ENCODE results near the gene LITAFD. TPM values are rescaled to one million over a fixed set of nuclear protein-coding genes. Genes with fewer than 3 reads are reported as not detected.

The LITAFD gene
- total and polyA plus RNA-seq, 3 donors from 2014 or later = 2.2 to 10.5 (median 3.8) TPM

DNA sequence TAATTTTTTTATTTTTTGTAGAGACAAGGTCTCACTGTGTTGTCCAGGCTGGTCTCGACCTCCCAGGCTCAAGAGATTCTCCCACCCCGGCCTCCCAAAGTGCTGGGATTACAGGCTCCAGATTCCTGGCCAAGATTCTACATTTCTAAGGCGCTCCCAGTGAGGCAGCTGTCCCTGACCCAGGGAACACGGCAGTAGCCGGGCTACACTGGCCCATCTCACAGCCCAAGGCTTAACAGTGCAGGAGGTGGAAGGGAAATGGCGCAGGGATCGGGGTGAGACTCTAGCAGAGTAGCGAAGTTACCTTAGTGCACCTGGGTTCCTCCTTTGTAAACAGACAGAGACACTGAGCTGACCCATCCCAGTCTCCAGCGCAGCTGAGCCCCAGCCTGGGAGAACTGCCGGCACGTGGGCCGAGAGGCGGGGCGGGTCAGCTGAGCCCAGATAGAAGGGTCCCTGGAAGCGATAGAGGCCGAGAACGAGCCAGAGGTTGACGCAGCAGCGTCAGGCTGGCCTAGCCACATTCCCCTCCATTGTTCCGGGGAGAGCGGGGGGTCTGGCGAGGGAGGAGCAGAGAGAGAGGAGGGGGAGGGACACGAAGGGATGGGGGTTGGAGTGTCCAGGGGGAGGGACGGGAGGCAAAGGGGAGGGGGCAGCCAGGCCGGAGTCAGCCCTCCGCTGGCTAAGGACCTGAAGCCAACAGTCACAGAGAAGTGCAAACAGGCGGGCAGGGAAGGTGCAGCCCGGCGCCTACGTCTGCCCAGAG, 15.8 kb upstream of the LITAFD start:
- peak; percentile 84 for DNase-seq
- WGBS, 2 donors = 9% methylated on average over 25 to 29 of the region's 30 CpGs
- H3K27ac ChIP-seq = peak overlapping the region; percentile 47 to 81
- TF ChIP-seq, protein P1, sequence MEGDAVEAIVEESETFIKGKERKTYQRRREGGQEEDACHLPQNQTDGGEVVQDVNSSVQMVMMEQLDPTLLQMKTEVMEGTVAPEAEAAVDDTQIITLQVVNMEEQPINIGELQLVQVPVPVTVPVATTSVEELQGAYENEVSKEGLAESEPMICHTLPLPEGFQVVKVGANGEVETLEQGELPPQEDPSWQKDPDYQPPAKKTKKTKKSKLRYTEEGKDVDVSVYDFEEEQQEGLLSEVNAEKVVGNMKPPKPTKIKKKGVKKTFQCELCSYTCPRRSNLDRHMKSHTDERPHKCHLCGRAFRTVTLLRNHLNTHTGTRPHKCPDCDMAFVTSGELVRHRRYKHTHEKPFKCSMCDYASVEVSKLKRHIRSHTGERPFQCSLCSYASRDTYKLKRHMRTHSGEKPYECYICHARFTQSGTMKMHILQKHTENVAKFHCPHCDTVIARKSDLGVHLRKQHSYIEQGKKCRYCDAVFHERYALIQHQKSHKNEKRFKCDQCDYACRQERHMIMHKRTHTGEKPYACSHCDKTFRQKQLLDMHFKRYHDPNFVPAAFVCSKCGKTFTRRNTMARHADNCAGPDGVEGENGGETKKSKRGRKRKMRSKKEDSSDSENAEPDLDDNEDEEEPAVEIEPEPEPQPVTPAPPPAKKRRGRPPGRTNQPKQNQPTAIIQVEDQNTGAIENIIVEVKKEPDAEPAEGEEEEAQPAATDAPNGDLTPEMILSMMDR (IDR thresholded peaks at IDR 0.05) = no peak
- TF ChIP-seq POLR2A (IDR thresholded peaks at IDR 0.05) = no peak
- H3K27me3 ChIP-seq = no peaks in the 10 kb centered on the region
- intact Hi-C loops (cut with DNase I; ENCODE audit: low total_unique reads) = no loop called here
- peaks cover 55% of the 10 kb centered on the region for H3K4me1 ChIP-seq
- H3K4me3 ChIP-seq = peak overlapping the region; percentile 73 to 80
- H3K36me3 ChIP-seq (ENCODE audit: low read depth, missing control alignments) = no peaks in the 10 kb centered on the region
- H3K9me3 ChIP-seq = no peaks in the 10 kb centered on the region

DNA sequence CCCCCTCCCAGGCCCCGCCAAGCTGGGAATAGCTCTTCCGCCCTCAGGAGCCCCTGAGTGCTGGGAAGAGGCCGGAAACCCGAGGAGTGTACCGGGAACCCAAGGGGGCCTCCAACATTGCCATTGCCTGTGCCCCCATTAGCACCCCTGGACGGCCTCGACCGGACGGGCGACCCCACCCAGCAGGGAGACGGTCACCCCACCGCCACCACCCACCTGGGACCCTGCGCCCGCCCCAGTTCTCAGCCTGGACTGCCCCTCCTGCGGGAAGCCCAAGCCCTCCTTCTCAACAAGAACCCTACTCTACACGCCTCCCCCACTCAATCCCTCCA, 15.3 kb upstream of the LITAFD start:
- H3K4me1 ChIP-seq = peaks cover 50% of the 10 kb centered on the region
- no peaks in the 10 kb centered on the region for H3K36me3 ChIP-seq (ENCODE audit: low read depth, missing control alignments)
- peak overlapping the region; percentile 73 to 80 for H3K4me3 ChIP-seq
- intact Hi-C loops (cut with DNase I; ENCODE audit: low total_unique reads) = no loop called here
- TF ChIP-seq POLR2A (IDR thresholded peaks at IDR 0.05) = no peak
- TF ChIP-seq, protein P1 (IDR thresholded peaks at IDR 0.05) = no peak
- H3K27ac ChIP-seq = peak overlapping the region; percentile 47 to 81
- no peak for DNase-seq
- no peaks in the 10 kb centered on the region for H3K9me3 ChIP-seq
- no peaks in the 10 kb centered on the region for H3K27me3 ChIP-seq
- WGBS, 2 donors = 13 to 15% methylated on average over 1 to 16 of the region's 16 CpGs

DNA sequence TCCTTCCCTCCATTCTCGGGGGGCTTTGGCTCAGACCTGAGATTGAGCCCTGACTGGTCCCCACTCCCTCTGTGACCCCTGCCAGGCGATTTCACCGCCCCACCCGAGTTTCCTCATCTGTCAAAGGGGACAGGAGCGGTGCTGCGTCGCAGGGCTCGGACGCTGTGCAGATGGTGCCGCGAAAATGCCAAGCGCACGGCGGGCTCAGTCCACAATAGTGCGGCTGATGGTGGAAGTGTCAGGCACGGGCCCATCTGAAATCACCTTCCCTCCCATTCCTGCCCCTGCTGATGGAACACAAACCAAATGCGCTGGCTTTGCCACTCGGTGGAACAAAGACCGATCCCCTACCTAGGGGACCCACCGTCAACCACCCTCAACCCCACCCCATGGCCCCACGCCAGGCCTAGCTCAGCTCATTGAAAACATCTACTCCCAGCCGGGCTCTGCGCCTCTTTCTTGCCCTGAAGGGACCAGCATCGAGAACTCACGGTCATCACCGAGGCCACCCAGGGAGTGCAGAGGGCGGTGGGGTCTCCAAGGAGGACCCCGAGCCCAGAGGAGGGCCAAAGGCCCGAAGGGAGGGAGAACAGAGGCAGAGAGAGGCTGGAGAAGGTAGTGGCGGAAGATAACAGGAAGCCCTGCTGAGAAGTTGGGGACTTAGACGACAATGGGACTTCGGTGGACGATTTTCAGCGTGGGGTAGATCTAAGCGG, 14.8 kb upstream of the LITAFD start:
- TF ChIP-seq POLR2A (IDR thresholded peaks at IDR 0.05) = no peak
- TF ChIP-seq, protein P1 (IDR thresholded peaks at IDR 0.05) = no peak
- Histone ChIP-seq H3K9me3 (no peaks in the 10 kb centered on the region), H3K27me3 (no peaks in the 10 kb centered on the region), H3K36me3 (ENCODE audit: low read depth, missing control alignments) (no peaks in the 10 kb centered on the region), H3K4me3 (peak overlapping the region; percentile 73 to 80), H3K4me1 (peaks cover 46% of the 10 kb centered on the region), H3K27ac (peak overlapping the region; percentile 47 to 81)
- 5 to 7% methylated on average over 34 to 35 of the region's 35 CpGs for WGBS, 2 donors
- peak; percentile 58 for DNase-seq
- intact Hi-C loops (cut with DNase I; ENCODE audit: low total_unique reads) = no loop called here

DNA sequence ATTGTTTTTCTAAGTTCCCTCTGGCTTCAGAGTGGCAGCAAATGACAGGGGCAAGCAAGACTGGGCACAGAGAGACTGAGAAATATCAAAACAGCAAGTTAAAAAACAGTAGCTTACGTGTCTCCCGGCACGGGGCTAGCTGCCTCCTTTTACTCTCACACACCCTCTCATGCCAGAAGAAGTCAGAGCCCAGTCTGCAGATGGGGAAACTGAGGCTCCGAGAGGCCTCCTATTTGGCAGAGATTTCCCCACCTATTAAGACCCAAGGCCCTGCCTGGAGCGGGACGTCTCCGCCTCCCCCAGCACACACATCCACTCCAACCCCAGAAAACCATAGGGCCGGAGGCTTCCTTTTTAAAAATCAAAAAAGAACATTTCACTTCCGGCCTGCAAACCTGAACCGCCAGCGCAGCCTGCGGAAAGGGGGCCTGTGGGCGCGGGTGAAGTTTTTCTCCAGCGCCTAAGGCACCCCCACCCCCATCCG, 14.2 kb upstream of the LITAFD start:
- WGBS, 2 donors = 0 to 1% methylated on average over 8 to 16 of the region's 16 CpGs
- Histone ChIP-seq H3K4me1 (peaks cover 42% of the 10 kb centered on the region), H3K27me3 (no peaks in the 10 kb centered on the region), H3K36me3 (ENCODE audit: low read depth, missing control alignments) (no peaks in the 10 kb centered on the region), H3K27ac (peak overlapping the region; percentile 47 to 81), H3K4me3 (peak overlapping the region; percentile 73 to 80), H3K9me3 (no peaks in the 10 kb centered on the region)
- TF ChIP-seq POLR2A (IDR thresholded peaks at IDR 0.05) = no peak
- TF ChIP-seq, protein P1 (IDR thresholded peaks at IDR 0.05) = no peak
- DNase-seq = no peak
- intact Hi-C loops (cut with DNase I; ENCODE audit: low total_unique reads) = no loop called here

Measured in testis (tissue), 3 donors.